HepG2 (cell line): Measurements from ENCODE around the gene EIF3A. TPM values are rescaled to one million over a fixed set of nuclear protein-coding genes. Genes with fewer than 3 reads are reported as not detected.

ENCODE experiments used
- AGO1 ChIP-seq: fragments of 200-400 bp; formaldehyde crosslinking; IDR thresholded peaks from 2 replicates; pipeline ENCODE4 v1.6.1; 2017; ENCODE audit warnings: mild to moderate bottlenecking, low read depth, low read length, moderate library complexity; ENCODE audit not compliant: poor library complexity, severe bottlenecking
- EED ChIP-seq: sonication (generic); formaldehyde crosslinking; IDR thresholded peaks from 2 replicates; pipeline ENCODE4 v1.5.0; 2020; ENCODE audit warnings: mild to moderate bottlenecking, missing genetic modification reagents
- FOSL1 ChIP-seq: sonication (generic); formaldehyde crosslinking; IDR thresholded peaks from 2 replicates; pipeline ENCODE4 v1.9.0; 2021; ENCODE audit warnings: missing genetic modification reagents, borderline replicate concordance
- KDM5B ChIP-seq: sonication (generic); formaldehyde crosslinking; IDR thresholded peaks from 2 replicates; pipeline ENCODE4 v1.4.0; 2020; ENCODE audit warnings: missing genetic modification reagents, mild to moderate bottlenecking, borderline replicate concordance
- MED1 ChIP-seq: sonication (generic); formaldehyde crosslinking; IDR thresholded peaks from 2 replicates; pipeline ENCODE4 v1.4.0; 2020; ENCODE audit warnings: missing genetic modification reagents
- POLR2A ChIP-seq, 2 experiments: IDR thresholded peaks; 2 replicates each; pipeline ENCODE4 v1.6.1; 2011; ENCODE audit warnings: low read depth in 2 of 2, low read length in 2 of 2, mild to moderate bottlenecking in 1 of 2, moderate library complexity in 1 of 2; ENCODE audit not compliant: insufficient read depth in 1 of 2
- REL ChIP-seq: sonication (generic); formaldehyde crosslinking; conservative IDR thresholded peaks from 2 replicates; pipeline ENCODE4 v1.8.0; 2022; ENCODE audit warnings: mild to moderate bottlenecking, missing genetic modification reagents, moderate library complexity
- SAP130 ChIP-seq: IDR thresholded peaks from 2 replicates; pipeline ENCODE4 v1.6.1; 2016; ENCODE audit warnings: low read depth
- SCMH1 ChIP-seq: sonication (generic); formaldehyde crosslinking; IDR thresholded peaks from 2 replicates; pipeline ENCODE4 v1.9.0; 2021; ENCODE audit warnings: missing genetic modification reagents, mild to moderate bottlenecking, borderline replicate concordance
- YEATS4 ChIP-seq: sonication (generic); formaldehyde crosslinking; IDR thresholded peaks from 2 replicates; pipeline ENCODE4 v1.4.0; 2020; ENCODE audit warnings: missing genetic modification reagents, borderline replicate concordance
- ZNF263 ChIP-seq: sonication (generic); formaldehyde crosslinking; IDR thresholded peaks from 2 replicates; pipeline ENCODE4 v1.4.0; 2020; ENCODE audit warnings: missing genetic modification reagents
- polyA plus RNA-seq, 8 experiments: library from polyadenylated mRNA; depleted of rRNA in 3 of 8; stranded (reverse) in 7 of 8; unstranded in 1 of 8; fragments of >200 nt; fragmentation: Illumina TruSeq in 4 of 8; extraction: Trizol in 4 of 8; gene quantifications; 2 replicates each; pipeline versions ENCODE4 v1.2.1 to v1.2.3, GENCODE V29; 2011 to 2016; ENCODE audit warnings: low read depth in 4 of 8, missing spikeins in 1 of 8, mixed read lengths in 1 of 8; ENCODE audit not compliant: insufficient read depth in 1 of 8
- total RNA-seq, 5 experiments: library from RNA; depleted of rRNA; stranded (reverse); fragments of >200 nt; fragmentation: Illumina TruSeq; extraction: Trizol; gene quantifications; 2 replicates each; pipeline ENCODE4 v1.2.3, GENCODE V29; 2016; ENCODE audit warnings: low read depth in 1 of 5
- TF ChIP-seq, protein P1 (sequence below): sonication (generic); formaldehyde crosslinking; IDR thresholded peaks from 2 replicates; pipeline ENCODE4 v1.5.0; 2020; ENCODE audit warnings: missing genetic modification reagents
- TF ChIP-seq, protein P2 (sequence below): IDR thresholded peaks from 2 replicates; pipeline ENCODE4 v1.6.1; 2012; ENCODE audit warnings: inconsistent platforms
- TF ChIP-seq, protein P3 (sequence below): sonication (generic); formaldehyde crosslinking; IDR thresholded peaks from 2 replicates; pipeline ENCODE4 v1.5.0; 2020; ENCODE audit warnings: missing genetic modification reagents
- TF ChIP-seq, protein P4 (sequence below): sonication (generic); formaldehyde crosslinking; IDR thresholded peaks from 2 replicates; pipeline ENCODE4 v1.5.1; 2020; ENCODE audit warnings: missing genetic modification reagents, mild to moderate bottlenecking, borderline replicate concordance
- TF ChIP-seq, protein P5 (sequence below), 2 experiments: fragments of 450-650 bp in 1 of 2; sonication (generic) in 1 of 2; formaldehyde crosslinking in 1 of 2; IDR thresholded peaks; 2 replicates each; pipeline versions ENCODE4 v1.6.1 to v1.8.0; 2016 to 2022; ENCODE audit warnings: antibody characterized with exemption in 1 of 2, mild to moderate bottlenecking in 1 of 2, missing genetic modification reagents in 1 of 2

Gene EIF3A
- total and polyA plus RNA-seq, 2 of the 13 experiments (the other 11 are each of a cell fraction or from before 2014, with no cell fraction given): 25.6 to 117 TPM

DNA sequence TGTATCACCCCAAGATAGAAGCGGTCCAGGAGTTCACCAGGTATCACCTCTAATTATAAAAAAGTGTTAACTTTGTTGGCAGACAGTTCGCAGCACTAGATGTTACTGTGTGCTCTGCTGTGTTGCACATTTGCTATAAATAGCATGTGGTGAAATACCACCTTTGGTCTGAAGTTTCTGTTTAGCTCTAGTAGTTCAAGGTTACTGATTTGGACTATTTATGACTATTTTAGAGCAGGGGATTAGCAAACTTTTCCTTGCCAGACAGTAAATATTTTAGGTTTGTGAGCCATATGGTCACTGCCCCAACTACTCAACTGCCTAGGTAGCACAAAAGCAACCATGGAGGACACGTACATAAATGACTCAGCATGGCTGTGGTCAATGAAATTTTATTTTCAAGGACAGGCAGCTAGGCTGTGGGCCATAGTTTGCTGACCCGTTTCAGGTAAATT lies 39.8 kb upstream of the EIF3A start (continued):
- TF ChIP-seq, protein P1, sequence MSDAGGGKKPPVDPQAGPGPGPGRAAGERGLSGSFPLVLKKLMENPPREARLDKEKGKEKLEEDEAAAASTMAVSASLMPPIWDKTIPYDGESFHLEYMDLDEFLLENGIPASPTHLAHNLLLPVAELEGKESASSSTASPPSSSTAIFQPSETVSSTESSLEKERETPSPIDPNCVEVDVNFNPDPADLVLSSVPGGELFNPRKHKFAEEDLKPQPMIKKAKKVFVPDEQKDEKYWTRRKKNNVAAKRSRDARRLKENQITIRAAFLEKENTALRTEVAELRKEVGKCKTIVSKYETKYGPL (CRISPR knock-in tag): no peak
- TF ChIP-seq, protein P2, sequence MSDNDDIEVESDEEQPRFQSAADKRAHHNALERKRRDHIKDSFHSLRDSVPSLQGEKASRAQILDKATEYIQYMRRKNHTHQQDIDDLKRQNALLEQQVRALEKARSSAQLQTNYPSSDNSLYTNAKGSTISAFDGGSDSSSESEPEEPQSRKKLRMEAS: peak; percentile 31
- TF ChIP-seq REL (no peak), ZNF263 (CRISPR knock-in tag) (no peak), YEATS4 (peak; percentile 68; the same call in 1 of the 2 replicates), SAP130 (peak; percentile 90), POLR2A (IDR thresholded peaks at IDR 0.05; ENCODE audit: insufficient read depth in 1 of 2, low read depth in 2 of 2, low read length in 2 of 2) (no peak), AGO1 (no peak), MED1 (CRISPR knock-in tag) (peak; percentile 96), EED (CRISPR knock-in tag) (no peak), SCMH1 (CRISPR knock-in tag) (no peak), FOSL1 (CRISPR knock-in tag) (peak; percentile 68; the same call in 1 of the 2 replicates), KDM5B (CRISPR knock-in tag) (no peak)
- TF ChIP-seq, protein P3, sequence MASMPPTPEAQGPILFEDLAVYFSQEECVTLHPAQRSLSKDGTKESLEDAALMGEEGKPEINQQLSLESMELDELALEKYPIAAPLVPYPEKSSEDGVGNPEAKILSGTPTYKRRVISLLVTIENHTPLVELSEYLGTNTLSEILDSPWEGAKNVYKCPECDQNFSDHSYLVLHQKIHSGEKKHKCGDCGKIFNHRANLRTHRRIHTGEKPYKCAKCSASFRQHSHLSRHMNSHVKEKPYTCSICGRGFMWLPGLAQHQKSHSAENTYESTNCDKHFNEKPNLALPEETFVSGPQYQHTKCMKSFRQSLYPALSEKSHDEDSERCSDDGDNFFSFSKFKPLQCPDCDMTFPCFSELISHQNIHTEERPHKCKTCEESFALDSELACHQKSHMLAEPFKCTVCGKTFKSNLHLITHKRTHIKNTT (CRISPR knock-in tag): no peak
- TF ChIP-seq, protein P4, sequence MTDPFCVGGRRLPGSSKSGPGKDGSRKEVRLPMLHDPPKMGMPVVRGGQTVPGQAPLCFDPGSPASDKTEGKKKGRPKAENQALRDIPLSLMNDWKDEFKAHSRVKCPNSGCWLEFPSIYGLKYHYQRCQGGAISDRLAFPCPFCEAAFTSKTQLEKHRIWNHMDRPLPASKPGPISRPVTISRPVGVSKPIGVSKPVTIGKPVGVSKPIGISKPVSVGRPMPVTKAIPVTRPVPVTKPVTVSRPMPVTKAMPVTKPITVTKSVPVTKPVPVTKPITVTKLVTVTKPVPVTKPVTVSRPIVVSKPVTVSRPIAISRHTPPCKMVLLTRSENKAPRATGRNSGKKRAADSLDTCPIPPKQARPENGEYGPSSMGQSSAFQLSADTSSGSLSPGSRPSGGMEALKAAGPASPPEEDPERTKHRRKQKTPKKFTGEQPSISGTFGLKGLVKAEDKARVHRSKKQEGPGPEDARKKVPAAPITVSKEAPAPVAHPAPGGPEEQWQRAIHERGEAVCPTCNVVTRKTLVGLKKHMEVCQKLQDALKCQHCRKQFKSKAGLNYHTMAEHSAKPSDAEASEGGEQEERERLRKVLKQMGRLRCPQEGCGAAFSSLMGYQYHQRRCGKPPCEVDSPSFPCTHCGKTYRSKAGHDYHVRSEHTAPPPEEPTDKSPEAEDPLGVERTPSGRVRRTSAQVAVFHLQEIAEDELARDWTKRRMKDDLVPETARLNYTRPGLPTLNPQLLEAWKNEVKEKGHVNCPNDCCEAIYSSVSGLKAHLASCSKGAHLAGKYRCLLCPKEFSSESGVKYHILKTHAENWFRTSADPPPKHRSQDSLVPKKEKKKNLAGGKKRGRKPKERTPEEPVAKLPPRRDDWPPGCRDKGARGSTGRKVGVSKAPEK (CRISPR knock-in tag): no peak
- TF ChIP-seq, protein P5, sequence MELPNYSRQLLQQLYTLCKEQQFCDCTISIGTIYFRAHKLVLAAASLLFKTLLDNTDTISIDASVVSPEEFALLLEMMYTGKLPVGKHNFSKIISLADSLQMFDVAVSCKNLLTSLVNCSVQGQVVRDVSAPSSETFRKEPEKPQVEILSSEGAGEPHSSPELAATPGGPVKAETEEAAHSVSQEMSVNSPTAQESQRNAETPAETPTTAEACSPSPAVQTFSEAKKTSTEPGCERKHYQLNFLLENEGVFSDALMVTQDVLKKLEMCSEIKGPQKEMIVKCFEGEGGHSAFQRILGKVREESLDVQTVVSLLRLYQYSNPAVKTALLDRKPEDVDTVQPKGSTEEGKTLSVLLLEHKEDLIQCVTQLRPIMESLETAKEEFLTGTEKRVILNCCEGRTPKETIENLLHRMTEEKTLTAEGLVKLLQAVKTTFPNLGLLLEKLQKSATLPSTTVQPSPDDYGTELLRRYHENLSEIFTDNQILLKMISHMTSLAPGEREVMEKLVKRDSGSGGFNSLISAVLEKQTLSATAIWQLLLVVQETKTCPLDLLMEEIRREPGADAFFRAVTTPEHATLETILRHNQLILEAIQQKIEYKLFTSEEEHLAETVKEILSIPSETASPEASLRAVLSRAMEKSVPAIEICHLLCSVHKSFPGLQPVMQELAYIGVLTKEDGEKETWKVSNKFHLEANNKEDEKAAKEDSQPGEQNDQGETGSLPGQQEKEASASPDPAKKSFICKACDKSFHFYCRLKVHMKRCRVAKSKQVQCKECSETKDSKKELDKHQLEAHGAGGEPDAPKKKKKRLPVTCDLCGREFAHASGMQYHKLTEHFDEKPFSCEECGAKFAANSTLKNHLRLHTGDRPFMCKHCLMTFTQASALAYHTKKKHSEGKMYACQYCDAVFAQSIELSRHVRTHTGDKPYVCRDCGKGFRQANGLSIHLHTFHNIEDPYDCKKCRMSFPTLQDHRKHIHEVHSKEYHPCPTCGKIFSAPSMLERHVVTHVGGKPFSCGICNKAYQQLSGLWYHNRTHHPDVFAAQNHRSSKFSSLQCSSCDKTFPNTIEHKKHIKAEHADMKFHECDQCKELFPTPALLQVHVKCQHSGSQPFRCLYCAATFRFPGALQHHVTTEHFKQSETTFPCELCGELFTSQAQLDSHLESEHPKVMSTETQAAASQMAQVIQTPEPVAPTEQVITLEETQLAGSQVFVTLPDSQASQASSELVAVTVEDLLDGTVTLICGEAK (IDR thresholded peaks at IDR 0.05): peak; percentile 73
- TF ChIP-seq, protein P5 (CRISPR knock-in tag; IDR thresholded peaks at IDR 0.05): peak; percentile 98
